HuH-7 (cell line): ENCODE data around the gene DMRTC2.

ENCODE experiments used
- DNase-seq: peaks from one replicate; pipeline ENCODE4 v3.0.0; 2011; ENCODE audit warnings: low spot score

Gene DMRTC2

DNA sequence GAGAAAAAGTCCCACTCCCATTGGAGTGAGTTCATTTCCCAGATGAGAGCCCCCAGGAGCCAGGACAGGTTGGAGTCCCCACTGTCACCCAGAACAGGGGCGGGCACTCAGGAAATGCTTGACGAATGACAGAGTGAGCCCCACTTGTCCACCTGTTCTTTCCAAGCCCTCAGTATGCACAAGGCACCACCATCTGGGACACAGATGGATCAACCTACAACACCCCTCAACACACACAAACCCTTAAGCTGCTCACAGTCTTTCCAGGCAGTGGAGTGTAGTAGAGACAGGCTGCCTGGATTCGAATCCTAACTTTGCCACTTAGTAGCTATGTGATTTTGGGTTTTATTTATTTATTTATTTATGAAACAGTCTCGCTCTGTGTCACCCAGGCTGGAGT is 46.1 kb downstream of the DMRTC2 start:
- no peak for DNase-seq

DNA sequence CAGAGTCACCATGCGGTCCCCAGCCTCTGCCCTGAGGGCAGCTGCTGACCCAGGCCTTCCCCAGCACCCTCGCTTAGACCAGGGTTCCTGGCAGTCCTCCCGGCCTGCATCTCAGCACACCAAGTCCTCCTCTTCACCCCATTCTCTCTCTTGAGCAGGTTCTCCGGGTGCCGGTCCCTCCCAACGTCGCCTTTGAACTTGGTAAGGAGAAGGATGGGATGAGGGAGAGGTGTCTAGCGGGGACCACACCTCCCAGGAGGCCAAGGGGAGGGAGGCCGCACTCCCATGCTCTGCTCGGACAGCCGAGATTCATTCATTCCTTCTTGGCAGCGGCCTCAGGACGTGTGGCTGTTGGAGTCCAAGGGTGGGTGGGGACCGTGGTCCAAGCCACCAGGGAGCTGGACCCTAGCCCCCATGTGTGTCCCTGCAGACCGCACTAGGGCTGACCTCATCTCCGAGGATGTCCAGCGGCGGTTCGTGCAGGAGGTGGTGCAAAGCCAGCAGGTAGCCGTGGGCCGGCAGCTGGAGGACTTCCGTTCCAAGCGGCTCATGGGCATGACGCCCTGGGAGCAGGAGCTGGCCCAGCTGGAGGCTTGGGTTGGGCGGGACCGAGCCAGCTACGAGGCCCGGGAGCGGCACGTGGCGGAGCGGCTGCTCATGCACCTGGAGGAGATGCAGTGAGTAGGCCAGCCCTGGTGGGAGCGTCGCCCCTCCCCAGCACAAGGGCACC is 47.5 kb downstream of the DMRTC2 start:
- DNase-seq = no peak

DNA sequence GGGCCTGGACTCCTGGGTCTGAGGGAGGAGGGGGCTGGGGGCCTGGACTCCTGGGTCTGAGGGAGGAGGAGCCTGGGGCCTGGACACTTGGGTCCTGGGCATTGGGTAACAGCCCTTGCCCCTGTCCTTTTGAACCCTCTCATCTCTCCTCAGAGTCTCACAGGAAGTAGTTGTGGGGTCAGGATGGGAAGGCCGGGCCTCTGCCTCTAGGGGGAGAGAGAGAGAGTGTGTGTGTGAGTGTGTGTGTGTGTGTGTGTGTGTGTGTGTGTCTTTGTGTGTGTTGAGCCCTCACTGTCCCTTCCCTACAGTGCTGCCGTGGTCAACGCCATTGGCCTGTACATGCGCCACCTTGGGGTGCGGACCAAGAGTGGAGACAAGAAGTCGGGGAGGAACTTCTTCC is 49.1 kb downstream of the DMRTC2 start:
- DNase-seq = peak; percentile 78

DNA sequence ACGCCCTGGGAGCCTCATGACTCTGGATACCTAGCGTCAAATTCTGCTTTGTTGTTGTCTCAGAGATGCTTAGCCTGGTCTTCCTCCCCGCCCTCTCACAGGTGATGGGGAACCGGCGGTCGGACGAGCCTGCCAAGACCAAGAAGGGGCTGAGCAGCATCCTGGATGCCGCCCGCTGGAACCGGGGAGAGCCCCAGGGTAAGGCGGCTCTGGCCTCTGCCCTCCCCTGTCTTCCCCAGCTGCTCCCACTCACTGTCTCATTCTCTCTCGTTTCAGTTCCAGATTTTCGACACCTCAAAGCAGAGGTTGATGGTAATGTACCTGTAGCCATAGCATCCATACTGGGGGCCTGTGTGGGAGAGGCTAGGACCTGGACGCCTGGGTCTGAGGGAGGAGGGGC is 49.5 kb downstream of the DMRTC2 start:
- no peak for DNase-seq

DNA sequence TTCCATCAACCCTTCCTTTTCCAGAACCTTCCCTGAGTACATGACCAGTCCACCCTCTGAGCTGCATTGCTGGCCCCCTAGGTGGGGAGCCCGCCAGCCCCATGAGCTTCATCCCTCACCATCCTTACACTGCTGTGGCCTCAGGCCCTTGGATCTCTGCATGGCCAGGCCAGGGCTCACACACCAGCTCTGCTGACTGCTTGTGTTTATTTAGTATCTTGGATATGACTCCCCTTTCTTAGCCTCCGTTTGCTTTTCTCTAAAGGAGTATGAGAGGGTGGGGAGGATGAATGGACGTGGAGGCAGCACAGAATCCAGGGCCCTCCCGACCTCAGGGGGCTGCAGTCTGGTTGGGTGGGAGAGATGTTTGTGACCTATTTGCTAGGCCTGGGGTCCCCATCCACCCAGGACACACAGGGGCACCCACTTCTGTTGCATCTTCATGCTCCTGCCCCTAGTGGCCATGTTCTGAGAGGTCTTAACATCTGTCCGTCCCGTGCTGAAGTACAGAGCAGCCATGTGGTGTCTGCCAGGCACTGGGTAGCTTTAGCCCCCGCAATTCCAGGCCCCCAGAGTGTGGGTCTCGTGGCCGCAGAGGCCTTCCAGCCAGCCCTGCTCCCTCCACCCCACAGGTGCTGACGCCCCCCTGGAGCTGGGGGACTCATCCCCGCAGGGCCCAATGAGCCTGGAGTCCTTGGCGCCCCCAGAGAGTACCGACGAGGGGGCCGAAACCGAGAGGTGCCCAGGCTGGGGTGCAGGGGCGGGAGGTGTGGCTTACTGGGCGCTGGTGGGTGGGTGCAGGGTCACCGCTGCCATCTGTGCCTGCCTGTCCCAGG is 51.1 kb downstream of the DMRTC2 start:
- DNase-seq = no peak

DNA sequence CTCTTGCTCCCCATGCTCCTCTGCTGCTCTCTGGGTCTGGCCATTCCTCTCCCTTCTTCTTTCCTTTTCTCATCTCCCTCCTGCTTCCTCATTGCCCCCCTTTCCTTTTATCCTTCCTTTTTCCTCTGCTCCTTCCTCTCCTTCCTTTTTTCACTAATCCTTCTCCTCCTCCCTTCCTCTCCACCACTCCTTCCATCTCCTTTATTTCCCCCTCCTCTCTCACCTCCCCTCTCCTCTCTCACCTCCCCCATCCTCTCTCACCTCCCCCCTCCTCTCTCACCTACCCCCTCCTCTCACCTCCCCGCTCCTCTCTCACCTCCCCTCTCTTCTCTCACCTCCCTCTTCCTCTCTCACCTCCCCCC is 51.7 kb downstream of the DMRTC2 start:
- DNase-seq = no peak

DNA sequence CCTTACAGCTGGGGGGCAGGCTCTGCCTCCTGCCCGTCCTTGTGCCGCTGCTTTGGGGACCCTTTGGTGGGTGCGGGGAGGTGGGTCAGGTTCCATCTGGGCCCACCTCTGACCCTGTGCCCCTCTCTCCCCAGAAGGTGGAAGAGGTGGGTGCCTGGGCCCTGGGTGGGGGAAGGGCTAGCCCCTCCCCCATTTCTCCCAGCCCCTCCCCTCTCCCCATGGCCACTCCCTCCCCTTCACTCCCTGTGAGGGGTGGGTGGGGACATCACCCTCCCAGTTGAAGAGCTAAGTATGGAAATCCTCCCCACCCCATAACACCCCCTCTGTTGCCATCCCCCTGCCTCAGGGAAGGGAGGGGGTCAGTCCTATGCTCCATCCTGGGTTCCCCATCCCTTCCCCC is 52.3 kb downstream of the DMRTC2 start:
- no peak for DNase-seq

DNA sequence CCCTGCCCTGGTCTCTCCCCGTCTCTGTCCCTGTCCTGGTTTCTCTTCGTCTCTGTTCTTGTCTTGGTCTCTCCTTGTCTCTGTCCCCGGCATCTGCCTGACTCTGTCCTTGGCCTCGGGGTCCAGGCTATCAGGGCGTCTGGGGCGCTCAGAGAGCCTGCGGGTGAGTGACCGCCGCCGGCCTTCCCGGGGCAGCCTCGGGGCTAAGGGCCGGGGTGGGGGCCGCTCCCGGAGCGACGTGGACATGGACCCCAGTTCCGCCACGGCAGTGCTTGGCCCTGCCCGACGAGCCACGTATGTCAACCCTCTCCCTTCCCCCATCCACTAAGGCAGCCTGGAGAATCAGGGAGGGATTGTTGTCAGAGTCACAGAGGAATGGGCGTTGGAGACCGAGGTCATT is 53.0 kb downstream of the DMRTC2 start:
- no peak for DNase-seq

DNA sequence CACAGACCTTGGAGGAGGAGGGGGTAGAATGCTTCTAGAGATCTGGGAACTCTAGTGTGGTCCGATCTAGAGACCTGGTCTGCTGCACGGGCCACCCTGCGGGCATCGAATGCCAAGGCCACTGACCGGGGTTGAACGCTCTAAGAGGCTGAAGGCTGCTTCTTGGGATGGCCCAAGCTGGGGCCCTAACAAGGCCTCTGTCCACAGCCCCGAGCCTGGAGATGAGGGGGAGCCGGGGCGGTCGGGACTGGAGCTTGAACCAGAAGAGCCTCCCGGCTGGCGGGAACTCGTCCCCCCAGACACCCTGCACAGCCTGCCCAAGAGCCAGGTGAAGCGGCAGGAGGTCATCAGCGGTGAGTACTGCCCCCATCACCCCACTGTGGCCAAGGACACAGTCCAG is 53.4 kb downstream of the DMRTC2 start:
- DNase-seq = no peak
